NCI-H1092 (cell line): ENCODE results near the gene CKAP2.
"Not testable (repeated sequence)": the region's sequence is repeated elsewhere in the genome, so short reads cannot be mapped to it uniquely, and the experiment has no call there.

Experiments used
- DNase-seq: peaks from one replicate; lab custom pipeline; 2025; lab: John Stamatoyannopoulos, UW

The CKAP2 gene, protein sequence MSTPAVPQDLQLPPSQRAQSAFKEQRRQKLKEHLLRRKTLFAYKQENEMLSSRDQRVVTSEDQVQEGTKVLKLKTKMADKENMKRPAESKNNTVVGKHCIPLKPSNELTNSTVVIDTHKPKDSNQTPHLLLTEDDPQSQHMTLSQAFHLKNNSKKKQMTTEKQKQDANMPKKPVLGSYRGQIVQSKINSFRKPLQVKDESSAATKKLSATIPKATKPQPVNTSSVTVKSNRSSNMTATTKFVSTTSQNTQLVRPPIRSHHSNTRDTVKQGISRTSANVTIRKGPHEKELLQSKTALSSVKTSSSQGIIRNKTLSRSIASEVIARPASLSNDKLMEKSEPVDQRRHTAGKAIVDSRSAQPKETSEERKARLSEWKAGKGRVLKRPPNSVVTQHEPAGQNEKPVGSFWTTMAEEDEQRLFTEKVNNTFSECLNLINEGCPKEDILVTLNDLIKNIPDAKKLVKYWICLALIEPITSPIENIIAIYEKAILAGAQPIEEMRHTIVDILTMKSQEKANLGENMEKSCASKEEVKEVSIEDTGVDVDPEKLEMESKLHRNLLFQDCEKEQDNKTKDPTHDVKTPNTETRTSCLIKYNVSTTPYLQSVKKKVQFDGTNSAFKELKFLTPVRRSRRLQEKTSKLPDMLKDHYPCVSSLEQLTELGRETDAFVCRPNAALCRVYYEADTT

DNA sequence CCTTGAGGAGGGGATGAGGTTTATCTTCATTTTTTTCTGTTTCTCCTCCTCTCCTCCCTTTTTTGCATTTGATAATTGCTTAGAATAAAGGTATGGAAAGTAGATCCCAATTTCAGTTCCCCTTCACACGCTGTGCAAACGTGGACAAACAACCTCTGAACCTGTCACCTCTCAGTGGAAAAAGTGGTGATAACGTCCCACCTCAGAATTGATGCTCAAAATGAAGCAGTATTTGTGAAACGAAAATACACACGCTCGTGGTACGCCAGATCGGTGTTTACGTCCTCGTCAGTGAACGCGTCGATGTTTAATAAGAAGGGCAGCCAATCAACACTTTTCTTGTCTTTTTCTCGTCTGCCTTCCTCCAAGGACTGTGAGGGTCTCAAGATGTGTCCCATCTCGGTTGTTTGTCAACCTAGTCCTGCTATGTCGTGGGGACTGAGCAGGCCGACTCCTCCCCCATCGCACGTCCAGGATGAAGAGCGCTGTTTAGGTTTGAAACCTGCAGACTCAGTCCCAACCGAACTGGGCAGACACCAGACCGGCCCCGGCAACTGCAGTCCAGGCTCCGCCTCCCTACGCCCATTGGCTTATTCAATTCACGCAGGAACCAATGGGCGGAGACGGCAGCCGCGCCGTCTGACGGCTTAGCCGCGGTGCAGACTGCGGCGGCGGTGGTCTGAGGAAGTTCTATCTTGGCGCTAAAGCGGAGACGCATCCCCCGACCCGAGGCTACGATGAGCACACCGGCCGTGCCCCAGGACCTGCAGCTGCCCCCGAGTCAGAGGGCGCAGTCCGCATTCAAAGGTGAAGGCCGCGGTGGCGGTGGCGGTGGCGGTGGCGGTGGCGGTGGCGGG, at the start of gene CKAP2:
TSS of gene CKAP2 (plus strand) at position 659 of the 857 bp plus-strand sequence. CDS start at position 738, 79 bp downstream.
- peak; percentile 90 for DNase-seq

DNA sequence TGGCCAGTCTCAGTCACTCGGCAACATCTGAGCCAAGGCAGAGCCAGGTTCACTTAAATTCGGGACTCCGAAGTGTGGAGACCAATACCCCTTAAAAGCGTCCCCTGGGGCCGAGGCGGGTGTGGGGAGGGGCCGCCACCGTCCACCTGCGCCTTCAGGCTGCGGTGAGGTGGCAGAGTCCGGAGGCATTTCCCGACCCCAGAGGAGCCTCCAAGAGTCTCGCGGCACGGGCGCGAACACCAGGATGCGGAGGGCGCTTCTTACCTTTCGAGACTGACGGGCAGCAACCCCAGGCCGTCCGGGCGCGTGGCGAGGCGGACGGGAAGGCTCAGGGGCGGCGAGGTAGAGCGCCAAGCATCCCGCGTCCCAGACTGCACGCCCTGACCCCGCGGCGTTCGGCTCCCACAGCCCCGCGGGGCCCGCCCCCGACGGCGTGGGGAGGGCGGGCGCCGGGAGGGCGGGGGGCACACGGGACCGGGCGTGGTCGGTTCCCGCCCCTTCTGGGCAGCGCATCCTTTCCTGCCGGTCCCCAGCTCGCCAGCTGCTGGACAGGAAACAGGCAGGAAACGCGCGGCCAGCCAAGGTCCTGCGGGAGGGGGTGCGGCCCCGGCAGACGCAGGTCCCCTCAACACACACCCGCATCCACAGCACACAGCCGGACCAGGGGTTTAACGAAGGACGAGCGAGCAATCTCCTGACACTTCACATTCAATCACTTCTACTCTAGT, 49.3 kb upstream of the CKAP2 start, which contains the start of gene THSD1:
TSS of gene THSD1 (minus strand) at position 406 of the 728 bp plus-strand sequence. CDS start 3,572 bp downstream, outside the sequence.
- no peak for DNase-seq

DNA sequence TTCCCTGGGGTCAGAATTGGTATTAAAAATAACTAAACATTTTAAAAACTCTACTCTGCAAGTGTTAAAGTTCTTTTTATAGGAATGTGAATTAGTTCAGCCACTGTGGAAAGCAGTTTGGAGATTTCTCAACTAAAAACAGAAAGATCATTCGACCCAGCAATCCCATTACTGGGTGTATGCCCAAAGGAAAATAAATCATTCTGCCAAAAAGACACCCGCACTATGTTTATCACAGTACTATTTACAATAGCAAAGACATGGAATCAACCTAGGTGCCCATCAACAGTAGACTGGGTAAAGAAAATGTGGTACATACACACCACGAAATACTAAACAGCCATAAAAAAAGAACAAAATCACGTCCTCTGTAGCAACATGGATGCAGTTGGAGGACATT, 48.6 kb upstream of the CKAP2 start:
- DNase-seq = no peak

DNA sequence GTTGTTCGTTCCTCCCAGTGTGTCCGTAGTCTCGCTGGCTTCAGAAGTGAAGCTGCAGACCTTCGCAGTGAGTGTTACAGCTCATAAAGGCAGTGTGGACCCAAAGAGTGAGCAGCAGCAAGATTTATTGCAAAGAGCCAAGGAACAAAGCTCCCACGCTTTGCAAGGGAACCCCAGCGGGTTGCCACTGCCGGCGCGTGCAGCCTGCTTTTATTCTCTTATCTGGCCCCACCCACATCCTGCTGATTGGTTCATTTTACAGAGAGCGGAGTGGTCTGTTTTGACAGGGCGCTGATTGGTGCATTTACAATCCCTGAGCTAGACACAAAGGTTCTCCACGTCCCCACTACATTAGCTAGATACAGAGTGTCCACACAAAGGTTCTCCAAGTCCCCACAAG, 47.8 kb upstream of the CKAP2 start:
- DNase-seq = not testable (repeated sequence)

DNA sequence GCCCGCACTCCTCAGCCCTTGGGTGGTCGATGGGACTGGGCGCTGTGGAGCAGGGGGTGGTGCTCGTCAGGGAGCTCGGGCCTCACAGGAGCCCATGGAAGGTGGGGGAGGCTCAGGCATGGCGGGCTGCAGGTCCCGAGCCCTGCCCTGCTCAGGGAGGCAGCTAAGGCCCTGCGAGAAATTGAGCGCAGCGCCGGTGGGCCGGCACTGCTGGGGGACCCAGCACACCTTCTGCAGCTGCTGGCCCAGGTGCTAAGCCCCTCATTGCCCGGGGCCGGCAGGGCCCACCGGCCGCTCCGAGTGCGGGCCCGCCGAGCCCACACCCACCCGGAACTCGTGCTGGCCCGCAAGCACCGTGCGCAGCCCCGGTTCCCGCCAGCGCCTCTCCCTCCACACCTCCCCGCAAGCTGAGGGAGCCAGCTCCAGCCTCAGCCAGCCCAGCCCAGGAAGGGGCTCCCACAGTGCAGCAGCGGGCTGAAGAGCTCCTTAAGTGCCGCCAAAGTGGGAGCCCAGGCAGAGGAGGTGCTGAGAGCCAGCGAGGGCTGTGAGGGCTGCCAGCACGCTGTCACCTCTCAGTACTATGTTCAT, 47.1 kb upstream of the CKAP2 start:
- DNase-seq = not testable (repeated sequence)

DNA sequence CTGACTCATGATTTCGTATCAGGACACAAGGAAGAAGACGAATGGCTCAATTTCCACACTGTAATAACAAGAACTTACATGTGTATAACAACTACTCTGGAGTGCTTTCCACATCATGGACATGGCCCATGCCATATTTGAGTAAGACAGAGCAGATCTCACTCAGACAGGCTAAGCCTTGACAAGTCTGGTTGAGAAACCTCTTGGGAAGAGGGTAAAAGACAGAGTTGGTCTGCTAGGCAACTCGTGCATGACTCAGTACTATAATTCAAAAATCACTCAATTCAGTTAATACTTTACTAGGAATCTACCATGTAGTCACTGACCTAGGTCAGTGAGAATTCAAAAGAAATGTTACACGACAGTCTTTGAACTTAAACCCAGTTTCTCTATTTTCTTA, 43.6 kb upstream of the CKAP2 start:
- no peak for DNase-seq

DNA sequence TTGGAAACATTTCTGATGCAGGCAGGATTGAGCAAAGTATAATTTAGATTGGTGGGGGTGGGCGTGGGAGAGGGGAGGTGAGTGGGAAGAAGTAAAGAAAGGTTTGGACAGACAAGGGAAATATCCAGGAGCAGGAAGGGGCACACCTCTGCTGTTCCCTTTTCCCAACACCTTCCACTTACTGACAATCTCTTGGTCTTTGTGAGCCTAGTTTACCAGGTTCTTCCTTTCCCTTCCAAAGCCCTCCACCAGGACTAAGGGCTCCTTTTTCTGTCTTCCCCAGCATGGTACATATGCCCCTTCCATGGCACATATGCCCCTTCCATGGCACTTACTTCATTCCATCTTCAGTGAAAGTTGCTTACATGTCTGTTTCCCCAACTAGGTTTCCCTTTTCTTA, 43.1 kb upstream of the CKAP2 start:
- DNase-seq = no peak

DNA sequence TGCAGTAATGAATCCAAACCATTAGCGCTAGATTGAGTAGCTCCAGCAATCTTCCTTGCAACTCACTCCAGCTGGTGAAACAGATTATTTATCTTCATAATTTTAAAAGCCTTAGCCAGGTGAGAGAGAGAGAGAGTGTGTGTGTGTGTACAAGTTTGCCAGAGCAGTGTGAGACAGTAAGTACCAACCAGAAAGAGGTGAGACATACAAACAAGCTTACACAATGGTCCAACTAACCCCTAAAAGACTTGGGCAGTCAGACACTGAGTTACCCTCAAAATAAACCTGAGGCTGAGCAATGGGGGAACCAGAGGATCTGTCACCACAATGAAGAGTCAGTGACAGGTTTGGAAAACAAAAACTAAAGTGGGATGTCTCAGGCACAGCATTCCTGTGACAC, 41.2 kb upstream of the CKAP2 start:
- DNase-seq = no peak

DNA sequence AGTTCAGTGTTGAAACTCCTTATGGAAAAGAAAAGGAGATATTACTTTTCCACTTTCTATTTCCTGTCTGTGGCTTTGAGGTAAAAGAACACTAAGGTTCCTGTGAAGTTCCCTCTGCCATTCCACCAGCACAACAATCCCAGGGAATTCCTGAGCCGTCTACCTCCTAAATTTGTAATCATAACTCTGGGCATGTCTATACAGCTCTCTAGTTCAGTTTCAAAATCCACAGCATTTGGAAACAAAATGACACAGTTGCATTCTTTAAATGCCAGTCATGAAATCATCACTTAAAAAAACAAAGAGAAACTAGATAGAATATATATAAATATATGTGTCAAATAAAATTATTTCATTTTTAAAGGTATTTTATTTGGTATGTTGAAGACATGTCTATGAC, 40.3 kb upstream of the CKAP2 start:
- no peak for DNase-seq

DNA sequence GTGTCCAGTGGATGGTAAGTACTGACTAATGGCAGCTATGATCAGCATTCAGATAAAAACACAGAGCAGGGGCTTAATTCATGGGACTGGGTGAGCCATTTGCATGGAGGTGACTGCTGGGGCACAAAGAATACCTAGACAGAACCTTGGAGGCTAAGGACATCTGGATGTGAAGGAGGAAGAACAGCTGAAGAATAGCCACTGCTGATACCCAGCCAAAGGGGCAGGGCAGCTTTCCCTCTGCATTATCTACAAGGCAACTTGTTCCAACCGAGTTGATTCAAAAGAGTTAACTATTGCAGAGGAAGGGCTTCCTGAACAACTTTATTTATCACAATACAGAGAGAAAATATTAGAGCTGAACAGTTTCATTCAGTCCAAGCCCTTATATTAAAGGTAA, 36.2 kb upstream of the CKAP2 start:
- DNase-seq = no peak

DNA sequence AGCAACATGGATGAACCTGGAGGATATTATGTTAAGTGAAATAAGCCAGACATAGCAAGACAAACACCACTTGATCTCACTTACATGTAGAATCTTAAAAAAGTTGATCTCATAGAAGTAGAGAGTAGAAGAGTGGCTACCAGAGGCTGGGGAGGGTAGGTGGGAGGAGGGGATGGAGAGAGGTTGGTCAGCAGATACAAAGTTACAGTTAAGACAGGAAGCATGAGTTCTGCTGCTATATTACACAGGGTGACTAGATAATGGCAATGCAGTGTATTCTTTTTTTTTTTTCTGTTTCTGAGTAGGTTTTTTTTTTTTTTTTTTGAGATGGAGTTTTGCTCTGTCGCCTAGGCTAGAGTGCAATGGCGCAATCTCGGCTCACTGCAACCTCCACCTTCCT, 34.1 kb upstream of the CKAP2 start:
- no peak for DNase-seq

DNA sequence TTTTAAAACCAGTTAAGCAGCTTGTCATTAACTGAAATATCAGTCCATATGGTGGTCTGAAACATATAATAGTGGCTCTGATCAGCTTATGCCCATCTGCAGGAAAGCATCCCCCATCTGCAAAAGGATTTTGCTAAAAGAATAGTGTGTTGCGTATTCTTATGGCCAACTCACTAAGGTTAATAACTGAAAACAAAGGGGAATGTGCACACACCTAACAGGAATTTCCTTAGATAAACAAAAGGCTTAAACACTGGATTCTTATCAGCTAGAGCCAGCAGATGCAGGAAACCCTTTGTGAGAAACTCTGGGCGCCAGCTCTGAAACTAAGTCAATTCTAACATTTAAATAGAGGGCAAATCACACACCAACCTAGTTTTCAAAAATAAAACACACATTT, 27.0 kb upstream of the CKAP2 start:
- no peak for DNase-seq

DNA sequence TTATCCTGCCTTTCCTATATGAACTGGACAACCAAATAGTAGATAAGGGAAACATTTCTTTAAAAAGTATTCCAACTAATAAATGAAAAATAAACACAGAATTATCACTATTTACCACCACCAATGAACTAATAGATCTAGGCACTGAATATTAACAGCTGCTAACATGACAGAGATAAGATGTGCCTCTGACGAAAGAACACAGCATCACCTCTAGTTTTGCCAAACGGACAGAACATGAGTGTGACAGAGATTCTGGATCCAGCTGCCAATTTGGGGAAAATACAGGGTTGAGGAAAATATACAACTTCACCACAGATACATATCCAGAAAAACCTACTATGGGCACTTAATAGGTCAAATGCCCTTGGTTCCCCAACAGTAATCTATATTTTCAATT, 22.8 kb upstream of the CKAP2 start:
- DNase-seq = no peak

DNA sequence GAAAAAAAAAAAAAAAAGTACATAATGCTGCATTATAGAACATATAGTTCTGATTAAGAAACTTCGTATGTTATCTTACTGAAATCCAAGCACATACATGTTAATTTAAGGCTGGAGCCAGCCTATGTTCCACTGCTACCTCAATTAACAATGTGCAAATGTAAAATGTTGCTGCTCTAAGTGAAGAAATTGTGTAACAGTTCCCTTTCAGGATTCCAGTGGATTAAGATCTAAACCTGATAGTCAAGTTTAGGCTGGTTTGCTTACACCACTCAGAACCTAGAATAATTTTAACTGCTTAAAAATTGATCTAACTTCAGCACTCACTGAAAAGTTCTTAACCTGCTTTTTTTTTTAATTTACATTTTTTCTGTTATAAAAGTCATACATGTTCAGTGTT, 9.0 kb upstream of the CKAP2 start:
- no peak for DNase-seq

DNA sequence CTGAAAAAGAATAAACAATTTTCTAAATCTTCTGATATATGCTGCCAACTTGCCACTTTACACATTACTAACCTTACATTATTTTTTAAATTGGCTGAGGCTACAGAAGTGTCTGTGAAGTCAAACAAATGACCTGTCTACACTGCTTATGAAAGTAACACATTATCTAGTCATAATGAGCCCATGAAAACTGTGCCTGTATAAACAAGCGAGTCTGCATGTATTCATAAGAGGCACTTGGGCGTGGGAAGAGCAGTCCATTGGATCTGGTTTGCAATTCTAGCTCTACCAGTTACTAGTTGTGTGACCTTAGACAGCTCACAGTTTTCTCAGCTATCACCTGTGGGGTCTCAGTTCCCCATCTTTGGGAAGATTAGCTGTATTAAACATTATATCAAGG, 7.9 kb upstream of the CKAP2 start:
- DNase-seq = no peak

DNA sequence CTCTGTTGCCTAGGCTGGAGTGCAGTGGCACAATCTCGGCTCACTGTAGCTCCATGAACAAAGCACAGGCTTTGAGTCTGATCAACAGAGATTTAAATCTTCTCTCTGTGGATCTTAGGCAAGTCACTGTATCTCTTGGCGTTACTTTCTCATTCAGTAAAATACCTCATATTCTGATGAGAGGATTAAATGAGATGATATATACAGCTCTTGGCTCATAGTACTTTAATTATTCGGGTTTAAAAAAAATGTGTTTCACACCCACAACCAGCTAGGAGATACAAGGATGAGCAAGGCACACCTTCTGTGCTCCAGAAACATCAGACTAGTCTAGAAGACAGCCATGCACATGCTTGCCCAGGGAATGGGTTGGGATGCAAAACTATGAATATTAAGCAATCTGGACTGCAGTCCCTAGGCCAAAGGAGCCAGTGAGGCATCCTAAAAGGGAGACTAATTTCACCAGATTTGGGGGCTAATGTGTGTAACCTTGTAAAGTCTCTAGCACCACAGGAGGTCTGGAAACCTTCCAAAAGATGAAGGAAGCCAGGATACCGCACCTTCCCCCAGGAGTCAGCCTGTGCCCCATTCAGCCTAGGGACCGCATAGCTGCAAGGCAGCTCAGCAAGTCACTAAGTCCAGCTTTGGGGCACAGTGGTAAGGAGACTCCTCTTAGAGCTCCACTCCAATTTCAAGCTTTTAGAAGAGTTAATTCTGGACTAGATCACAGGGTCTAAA, 7.3 kb upstream of the CKAP2 start:
- DNase-seq = no peak

DNA sequence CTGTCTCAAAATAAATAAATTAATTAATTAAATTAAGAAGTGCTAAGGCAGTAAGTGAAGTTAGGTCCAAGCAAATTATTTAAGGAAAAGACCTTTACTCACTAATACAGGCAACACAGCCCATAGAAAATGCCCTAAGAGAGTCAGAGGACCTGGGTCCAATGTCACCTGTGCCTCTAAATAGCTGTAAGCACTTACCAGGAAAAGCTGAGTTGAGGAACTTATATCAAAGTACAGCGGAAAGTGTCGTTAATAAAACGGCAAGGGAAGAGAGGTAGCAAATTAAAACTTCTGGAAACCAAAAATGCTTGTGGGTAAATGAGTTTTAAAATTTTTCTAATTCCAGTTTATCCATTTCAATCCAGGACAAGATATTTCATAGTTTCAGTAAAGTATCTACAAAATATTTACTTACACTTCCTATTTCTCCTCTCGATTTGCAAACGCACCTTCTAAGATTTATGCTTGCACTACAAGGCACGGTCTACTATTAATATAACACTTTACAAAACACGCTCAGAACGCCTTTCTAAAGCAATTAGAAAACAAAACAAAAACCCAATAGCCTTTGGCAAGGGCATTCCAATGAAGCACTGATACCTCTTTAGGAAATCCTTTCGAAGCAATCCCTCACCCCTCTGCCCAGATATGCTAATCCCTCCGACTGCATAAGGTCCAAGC, 5.8 kb upstream of the CKAP2 start:
- DNase-seq = no peak

DNA sequence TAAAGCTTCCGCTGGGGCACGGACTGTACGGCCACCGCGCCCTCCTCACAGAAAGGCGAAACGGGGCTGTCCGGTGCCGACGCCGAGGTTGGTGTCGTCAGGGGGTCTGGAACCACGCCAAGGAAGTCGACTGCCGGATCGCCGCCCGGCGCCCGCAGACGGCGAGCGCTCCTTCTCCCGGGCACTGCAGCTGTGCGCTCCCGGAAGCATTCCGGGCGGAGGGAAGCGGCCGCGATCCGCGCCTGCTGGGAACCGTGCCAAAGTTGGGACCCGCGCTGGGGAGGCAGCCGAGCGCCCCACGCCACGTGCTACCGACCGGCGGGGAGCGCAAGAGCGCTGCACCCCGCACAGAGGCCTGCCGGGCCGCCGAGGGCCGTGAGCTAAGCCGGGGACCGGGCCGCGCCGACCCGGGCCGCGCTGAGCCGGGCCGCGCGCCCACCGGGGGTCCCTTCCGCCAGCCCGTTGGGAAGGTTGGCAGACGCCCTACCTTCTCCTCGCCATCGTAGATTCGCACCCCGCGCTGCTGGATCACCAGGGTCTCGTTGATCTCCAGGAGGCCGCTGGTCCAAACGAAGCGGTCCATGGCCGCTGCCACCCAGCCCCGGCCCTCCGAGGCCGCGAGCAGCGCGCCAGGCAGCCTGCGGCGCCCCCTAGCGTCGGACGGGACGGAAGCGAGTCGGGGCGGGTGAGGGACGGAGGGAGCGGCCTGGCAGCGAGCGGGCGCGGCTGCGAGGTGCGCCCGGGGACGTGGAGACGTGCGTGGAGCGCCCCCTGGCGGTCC, 5.1 kb upstream of the CKAP2 start, which contains the start of gene VPS36:
TSS of gene VPS36 (minus strand) at position 623 of the 781 bp plus-strand sequence. CDS start at position 583, 40 bp downstream.
- peak; percentile 88 for DNase-seq

DNA sequence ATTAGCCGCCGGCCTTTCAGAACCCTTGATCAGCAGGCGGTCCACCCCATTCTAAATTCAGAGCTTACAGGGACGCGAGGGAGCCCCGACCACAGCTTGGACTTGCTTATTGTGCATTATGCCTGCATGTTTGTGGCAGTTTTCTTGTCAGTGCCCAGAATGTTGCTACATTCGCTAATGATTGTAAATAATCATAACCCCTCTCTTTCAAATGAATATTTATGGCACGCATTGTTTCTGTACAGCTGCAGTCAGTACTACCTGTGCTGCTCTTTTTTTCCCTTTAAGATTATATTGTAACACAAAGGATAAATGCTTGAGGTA, 4.5 kb upstream of the CKAP2 start:
- no peak for DNase-seq
